Measurements from ENCODE around the gene CENPS. TPM values are rescaled to one million over a fixed set of nuclear protein-coding genes. Genes with fewer than 3 reads are reported as not detected.
A peak's percentile ranks its signal among the peaks of the same experiment; 100 is the strongest.
"Not testable (repeated sequence)": the region's sequence is repeated elsewhere in the genome, so short reads cannot be mapped to it uniquely, and the experiment has no call there.

The CENPS gene
- 10 to 100 TPM; 35.3 to 40.7 (median 37.6) TPM for polyA plus RNA-seq (ENCODE audit: insufficient read length in 3 of 3)

DNA sequence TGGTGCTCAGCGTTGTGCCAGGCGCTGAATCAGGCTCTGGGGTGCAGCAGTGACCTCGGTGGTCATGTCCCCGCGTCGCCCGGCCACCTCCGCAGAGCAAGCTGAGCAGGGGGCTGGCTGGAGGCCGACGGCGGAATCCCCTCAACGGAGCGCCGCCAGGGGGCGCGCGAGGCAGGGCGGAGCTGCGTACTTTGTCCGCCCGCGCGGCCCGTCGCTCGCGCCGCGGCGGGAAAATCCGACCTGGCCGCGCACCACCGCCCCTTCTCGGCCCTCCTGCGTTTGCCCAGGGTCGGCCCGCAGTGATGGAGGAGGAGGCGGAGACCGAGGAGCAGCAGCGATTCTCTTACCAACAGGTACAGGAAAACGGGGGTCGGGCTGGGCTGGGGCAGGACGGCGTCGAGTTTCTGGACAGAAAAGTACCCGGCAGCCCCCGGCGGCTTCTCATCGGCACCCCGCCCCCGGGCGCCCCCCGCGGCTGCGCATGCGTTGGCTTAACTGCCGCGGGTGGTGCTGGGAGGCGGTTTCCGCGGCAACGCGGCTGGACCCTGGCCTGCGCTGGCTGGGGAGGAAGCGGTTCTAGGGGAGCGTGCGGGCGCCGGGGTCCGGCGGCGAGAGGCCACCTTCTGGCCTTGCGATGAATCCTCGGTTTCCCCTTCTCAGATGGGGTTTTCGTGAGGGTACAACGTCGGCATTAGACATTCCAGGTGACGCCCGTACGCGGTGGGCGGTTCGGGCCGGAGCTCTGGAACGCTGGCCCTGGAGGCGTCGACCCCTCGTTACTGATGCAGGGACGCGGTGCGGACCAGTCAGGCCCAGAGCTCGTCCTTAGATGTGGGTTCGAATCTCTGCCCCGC, at the start of gene CENPS:
Gene CENPS (plus strand): TSS at position 218 of the 854 bp plus-strand sequence. CDS start 85 bp downstream, at position 303.
- DNase-seq (ENCODE audit: low read depth in 3 of 3, low spot score in 2 of 3) = peak; percentile 82 to 88 (median 88)

DNA sequence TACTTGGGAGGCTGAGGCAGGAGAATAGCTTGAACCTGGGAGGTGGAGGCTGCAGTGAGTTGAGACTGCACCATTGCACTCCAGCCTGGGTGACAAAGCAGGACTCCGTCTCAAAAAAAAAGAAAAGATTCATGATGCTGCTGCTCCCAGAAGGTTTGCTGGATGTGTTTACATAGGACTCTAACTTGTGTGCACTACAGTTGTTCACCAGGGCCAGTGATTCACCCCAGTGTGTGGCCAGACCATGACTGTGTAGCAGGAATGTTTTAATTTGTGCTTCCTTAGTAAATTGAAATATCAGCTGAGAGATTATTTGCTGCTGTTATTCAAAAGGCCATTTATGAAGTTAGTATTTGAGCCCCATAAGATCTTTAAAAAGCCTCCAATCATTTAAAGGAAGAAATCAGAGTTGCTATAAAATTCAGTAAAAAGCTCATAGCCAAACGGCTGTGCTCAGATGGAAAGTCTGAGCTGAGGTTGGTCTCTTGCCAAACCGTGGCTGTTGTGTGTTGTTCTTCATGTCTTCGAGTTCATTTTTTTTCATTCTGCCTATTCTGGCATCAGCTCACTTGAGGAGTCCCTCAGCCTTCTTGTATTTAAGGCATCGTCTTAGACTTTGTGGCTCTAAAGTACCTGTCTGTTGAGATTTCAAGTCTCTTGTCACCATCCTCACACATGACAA, 49.5 kb upstream of the CENPS start:
- no peak for DNase-seq (ENCODE audit: low read depth in 3 of 3, low spot score in 2 of 3)

DNA sequence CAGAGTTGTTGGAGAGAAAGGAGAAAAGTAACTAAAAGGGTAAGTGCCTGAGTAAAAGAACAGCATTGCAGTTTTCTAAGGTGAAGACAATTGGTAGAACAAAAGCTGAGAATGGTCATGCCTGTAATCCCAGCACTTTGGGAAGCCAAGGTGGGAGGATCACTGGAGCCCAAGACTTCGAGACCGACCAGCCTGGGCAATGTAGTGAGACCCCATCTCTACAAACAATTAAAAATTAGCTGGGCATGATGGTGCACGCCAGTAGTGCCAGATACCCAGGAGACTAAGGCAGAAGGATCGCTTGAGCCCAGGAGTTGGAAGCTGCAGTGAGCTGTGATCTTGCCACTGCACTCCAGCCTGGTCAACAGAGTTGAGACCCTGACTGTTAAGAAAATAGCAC, 46.6 kb upstream of the CENPS start:
- DNase-seq (ENCODE audit: low read depth in 3 of 3, low spot score in 2 of 3) = no peak

DNA sequence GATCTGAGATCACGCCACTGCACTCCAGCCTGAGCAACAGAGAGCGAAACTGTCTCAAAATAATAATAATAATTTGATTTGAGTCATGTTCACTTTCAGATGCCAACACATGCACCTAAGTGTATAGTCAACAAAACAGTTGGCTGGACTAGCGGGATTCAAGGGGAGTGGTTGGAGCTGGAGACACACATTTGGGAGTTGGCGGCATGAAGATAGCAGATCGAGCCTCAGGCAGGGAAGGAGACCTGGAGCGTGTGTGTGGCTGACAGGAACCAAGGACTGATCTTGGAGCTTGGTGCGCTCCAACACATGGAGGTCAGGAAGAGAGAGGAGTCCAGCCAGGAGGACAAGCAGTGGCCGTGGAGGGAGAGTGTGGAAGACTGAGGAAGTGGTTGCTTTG, 46.0 kb upstream of the CENPS start:
- no peak for DNase-seq (ENCODE audit: low read depth in 3 of 3, low spot score in 2 of 3)

DNA sequence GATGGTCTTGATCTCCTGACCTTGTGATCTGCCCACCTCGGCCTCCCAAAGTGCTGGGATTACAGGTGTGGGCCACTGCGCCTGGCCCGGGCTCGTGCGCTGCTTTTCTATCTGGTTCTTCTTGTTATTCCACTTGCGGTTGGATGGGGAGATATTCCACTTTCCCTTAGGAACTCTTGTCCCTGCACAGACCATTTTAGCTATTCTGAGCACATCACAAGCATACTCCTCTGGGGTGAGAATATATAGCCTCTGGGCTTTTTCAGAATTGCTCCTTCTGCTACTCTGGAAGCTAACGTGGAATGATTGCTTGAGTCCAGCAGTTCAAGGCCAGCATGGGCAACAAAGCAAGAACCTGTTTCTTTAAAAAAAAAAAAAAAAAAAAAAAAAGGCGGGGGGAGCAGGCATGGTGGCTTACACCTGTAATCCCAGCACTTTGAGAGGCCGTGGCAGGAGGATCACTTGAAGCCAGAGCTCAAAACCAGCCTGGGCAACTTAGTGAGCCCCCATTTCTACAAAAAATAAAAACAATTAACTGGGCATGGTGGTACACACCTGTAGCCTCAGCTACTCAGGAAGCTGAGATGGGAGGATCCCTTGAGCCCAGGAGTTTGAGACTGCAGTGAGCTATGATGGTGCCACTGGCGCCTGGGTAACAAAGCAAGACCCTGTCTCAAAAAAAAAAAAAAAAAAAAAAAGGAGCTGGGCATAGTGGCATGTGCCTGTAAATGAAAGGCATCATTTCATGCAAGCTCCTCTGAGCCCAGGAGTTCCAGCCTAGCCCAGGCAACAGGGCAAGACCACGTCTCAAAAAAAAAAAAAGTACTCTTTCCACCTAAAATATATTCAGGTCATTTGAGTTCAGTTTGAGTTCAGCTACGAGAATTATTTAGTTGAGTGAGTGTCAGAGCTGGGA, 43.2 kb upstream of the CENPS start:
- no peak for DNase-seq (ENCODE audit: low read depth in 3 of 3, low spot score in 2 of 3)

DNA sequence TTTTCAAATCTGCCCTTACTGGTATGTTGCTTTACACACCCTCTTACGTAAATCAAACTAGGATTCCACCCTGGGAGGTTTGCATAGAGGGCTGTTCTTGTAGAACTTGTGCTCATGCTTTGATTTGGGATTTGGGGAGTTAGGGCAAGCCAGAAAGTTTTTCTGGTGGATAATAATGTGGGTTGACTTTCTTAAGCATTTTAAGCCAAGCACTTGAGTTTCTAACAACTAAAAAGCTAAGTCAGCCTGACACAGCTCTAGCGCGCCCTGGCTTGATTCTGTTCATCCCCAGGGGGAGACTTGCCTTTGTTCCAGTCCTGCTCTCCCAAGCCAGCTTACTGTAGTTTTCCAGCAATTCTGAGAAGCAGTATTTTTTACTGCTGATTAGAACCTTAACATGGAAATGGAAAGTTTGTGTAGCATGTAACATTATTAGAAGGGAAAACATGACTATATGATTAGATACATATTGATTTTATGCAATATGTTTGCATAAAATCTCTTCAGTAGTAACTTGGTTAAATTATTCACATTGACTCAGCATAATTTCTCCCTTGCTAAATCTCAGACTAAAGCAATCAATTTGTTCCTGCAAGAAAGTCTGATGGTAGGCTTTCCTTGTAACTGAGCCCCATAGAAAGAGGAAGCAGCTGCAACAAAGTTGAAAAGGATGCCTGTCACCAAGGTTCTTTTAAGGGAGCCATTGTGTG, 42.4 kb upstream of the CENPS start:
- DNase-seq (ENCODE audit: low read depth in 3 of 3, low spot score in 2 of 3) = peak in 1 of 3 donors; percentile 19

DNA sequence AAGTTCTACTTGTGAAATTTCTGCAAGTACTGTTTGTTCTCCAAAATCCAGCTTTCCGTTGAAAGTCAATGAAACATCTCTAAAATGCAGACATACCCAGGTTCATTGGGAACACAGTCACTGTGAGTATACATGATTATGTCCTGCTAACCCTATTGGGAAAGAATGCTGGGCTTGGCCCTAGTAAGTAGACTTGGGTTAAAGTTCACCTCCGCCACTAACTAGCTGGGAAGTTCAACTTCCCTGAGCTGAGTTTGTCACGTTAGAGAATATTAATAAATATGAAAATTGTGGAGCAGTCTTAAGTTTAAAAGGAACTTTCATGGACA, 41.9 kb upstream of the CENPS start:
- DNase-seq (ENCODE audit: low read depth in 3 of 3, low spot score in 2 of 3) = no peak

DNA sequence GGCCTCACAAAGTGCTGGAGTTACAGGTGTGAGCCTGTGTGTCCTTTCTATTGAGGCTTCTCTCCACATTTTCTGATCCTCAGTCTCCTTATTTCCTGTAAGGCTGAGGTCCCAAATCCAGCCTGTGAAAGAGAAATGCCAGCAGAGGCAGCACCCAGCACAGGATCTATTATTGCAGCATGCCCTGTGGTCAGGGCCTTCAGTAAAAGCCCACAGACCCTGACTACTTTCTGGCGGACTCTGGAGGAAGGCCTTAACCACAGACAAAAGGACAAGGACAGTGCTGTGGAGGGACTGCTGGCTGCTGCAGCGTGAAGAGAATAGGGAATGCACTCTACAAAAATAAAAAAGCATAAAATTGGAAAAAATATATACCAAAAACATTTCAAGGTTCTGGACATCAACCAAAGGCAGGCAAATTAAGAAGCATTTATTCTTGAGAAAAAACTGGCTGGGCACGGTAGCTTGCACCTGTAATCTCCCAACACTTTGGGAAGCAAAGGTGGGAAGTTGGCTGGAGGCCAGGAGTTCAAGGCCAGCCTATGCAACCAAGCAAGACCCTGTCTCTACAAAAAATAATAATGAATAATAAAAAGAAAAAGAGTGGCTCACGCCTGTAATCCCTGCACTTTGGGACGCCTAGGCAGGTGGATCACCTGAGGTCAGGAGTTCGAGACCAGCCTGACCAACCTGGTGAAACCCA, 40.8 kb upstream of the CENPS start:
- no peak for DNase-seq (ENCODE audit: low read depth in 3 of 3, low spot score in 2 of 3)

DNA sequence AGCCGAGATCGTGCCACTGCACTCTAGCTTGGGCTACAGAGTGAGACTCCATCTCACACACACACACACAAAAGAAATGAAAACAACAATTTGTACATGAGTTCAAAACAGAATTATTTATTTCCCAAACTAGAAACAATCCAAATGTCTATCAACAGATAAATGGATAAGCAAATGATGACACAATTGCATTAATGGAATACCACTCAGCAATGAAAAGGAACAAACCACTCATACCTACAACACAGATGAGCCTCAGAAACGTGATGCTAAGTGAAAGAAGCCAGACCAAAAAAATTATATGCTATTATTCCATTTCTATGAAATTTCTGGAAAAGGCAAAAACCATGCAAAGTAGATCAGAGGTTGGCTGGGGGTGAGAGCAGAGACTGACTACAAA, 33.4 kb upstream of the CENPS start:
- no peak for DNase-seq (ENCODE audit: low read depth in 3 of 3, low spot score in 2 of 3)

DNA sequence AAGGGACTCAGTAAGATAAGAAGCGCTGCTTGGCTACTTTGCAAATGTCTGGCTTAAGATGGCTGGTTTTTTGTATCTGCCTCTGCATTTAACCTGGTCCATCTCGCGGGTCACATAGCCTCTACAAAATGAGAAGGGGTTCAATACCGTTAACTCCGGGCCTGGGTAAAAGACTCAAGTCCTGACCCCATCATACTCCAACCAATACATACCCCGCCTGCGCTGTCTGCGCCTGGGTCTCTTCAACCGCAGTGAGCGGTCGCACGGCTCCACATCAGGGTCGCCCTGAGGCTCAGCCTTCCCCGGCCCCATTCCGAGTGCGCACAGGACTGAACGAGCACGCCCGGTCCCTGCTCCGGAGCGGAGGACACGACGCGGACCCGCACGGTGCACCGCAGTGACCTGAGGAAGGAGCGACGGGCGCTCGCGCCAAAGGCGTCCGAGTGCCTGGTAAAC, 31.9 kb upstream of the CENPS start:
- DNase-seq (ENCODE audit: low read depth in 3 of 3, low spot score in 2 of 3) = no peak

DNA sequence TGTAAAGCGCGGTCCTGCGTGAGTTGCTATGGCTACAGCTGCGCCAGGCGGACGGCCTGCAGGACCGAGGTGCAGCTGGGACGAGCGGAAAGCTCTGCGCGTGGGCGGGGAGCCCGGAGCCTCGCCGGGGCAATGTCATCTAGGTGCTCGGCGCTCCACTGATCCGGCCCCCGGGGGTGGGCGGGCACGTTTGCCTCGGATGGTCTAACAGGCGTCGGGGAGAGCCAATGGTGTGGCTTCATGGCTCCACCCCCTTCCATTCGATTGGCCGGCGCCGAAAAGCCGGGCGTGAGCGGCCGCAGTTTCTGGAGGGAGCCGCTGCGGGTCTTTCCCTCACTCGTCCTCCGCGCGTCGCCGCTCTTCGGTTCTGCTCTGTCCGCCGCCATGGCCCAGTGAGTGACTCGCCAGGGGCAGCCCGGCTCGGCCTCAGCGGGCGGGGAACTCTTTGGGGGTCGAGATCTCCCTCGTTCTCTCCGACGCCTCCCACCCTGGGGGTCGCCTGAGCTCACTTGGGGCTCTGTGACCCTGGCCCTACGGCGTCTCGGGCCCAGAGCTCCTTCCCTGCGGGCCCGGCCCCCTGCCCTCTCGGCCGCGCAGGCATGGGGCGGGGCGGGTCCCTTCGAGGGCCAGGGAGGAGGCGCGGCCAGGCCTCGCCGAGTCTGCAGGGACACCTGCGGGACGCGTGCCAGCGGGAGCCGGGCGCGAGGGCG, 31.3 kb upstream of the CENPS start, which contains the start of gene PGD:
Gene PGD (plus strand): TSS at position 331 of the 710 bp plus-strand sequence. CDS start 54 bp downstream, at position 385.
- DNase-seq (ENCODE audit: low read depth in 3 of 3, low spot score in 2 of 3) = peak; percentile 87 to 95 (median 88)

DNA sequence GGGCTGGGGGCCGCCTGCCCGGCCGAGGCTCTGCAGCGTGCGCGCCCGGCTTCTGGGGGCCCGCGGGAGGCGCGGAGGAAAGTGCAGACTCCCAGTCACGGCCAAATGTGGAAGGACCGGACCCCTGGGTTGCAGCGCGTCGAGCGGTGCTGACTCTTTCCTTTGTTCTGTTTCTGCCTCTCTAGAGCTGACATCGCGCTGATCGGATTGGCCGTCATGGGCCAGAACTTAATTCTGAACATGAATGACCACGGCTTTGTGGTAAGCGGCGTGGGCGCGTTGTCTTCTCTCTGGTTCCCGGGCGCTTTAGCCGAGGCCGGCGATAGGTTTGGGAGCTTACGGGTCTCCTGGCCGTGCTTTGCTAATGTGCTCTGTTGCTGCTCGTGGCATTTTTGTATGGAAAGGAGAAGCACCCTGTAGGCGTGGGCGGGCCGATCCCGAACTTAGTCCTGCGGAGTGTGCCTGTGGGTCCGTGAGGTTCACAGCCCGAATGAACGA, 30.7 kb upstream of the CENPS start:
- DNase-seq (ENCODE audit: low read depth in 3 of 3, low spot score in 2 of 3) = no peak

DNA sequence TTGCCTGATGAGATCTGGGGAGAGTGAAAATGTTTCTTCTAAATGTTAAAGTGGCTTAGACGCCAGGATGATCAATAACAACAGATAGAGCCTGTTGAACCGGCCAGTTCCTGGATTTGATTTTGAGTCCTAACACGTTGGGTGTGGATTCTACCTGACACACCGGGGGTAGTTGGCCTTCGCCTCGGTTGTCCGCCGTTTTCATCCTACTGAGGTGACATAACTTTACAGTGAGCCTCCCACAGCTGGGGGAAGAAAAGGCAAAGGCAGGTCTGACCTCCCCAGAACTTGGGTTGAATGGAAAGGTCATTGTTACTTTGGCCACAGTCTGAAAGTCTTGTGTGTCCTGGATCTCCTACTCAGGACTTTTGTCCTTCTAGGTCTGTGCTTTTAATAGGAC, 30.2 kb upstream of the CENPS start:
- no peak for DNase-seq (ENCODE audit: low read depth in 3 of 3, low spot score in 2 of 3)

DNA sequence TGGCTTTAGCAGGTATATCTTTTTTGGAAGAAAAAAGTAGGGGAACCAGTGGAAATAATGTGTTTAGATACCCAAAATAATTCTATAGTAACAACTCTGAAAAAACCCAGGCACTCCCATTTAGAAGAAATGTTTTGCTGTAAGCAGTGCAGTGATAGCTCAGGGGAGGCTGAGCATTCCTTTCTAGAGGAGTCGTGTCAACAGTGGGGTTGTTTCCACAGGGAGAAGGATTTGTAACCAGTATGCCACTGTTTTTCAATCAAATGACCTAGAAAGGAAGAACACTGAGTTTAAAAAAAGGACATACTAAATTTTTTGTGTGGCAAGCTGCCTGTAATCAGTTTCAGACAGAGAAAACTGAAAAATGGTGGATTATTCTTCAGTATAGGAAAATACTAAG, 29.0 kb upstream of the CENPS start:
- no peak for DNase-seq (ENCODE audit: low read depth in 3 of 3, low spot score in 2 of 3)

DNA sequence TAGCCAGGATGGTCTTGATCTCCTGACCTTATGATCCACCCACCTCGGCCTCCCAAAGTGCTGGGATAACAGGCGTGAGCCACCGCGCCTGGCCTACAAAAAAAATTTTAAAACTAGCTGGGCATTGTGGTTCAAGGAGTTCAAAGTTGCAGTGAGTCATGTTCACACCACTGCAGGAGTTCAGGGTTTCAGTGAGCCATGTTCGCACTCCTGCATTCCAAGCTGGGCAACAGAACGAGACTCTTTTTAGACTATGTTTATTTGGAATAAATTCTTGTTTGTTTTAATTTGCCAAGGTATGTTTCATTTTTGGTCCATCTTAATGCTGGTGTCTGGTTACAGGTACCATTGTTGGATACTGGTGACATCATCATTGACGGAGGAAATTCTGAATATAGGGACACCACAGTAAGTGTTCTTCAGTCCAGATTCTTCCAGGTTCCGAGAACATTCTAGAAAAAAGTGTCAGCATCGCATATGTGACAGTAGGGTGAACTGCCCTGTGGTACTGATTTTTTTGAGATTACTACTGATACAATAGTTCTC, 27.4 kb upstream of the CENPS start:
- no peak for DNase-seq (ENCODE audit: low read depth in 3 of 3, low spot score in 2 of 3)

DNA sequence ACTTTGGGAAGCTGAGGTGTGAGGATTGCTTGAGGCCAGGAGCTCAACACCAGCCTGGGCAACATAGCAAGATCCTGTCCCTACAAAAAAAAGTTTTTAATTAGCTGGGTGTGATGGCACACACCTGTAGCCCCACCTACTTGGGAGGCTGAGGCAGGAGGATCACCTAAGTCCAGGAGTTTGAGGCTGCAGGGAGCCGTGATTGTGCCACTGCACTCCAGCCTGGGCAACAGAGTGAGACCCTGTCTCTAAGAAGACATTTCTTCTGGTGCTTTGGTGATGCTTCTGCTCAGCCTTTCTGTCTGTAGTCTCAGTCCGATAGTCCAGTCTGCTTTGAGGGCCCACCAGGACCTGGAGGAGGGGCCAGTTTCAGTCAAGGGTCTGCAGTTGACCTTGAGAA, 23.0 kb upstream of the CENPS start:
- DNase-seq (ENCODE audit: low read depth in 3 of 3, low spot score in 2 of 3) = no peak

DNA sequence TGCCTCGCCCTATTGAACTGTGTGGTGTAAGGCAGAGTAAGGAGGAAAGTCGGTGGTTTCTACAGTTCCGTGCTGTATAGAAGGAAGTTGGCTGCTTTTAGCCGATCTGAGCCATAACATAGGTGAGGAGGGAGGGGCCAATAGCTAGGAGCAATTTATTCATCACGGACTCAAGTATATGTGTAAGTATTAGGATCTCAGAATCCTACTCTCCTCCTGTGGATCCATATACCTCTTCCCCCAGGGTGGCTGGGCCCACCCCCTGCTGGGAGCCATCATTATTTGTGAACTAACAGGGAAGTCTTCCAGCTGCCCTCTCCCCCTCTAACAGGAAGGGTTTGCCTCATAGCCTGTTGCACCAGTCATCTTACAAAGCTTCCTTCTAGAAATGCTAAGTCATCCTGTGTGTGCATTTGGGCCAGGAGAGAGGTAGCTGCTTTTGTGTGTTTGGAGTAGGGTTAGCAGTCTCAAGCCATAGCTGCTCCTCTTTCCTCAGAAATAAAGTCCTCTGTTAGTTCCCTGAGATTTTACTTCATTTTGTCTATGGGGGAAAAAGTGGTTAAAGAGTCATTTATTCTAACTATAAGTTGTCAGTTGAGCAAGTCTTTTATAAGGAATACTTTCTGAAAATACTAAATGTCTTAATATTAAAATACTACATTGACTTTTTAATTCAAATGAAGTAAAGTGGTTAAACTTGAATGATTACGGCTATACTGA, 14.9 kb upstream of the CENPS start:
- DNase-seq (ENCODE audit: low read depth in 3 of 3, low spot score in 2 of 3) = no peak

DNA sequence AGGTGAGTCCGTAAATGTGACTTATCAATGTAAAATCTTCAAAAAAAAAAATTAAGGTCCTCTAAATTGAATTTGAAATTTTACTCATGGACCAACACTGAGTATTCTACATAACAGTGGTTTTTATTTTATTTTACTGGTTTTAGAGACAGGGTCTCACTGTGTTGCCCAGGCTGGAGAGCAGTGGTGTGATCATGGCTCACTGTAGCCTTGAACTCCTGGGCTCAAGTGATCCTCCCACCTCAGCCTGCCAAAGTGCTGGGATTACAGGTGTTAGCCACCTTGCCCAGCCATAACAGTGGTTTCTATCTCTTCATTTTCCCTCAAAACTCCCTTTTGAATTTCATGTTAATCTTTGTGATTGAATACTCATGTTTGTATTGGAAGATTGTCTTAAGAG, 14.3 kb upstream of the CENPS start:
- not testable (repeated sequence) for DNase-seq (ENCODE audit: low read depth in 3 of 3, low spot score in 2 of 3)

Data from right renal cortex interstitium (tissue), 3 donors.